A673 (cell line): ENCODE results near the gene INHBB.

Experiments
- CTCF ChIP-seq: fragments of 300-800, 200-600 bp; sonication (generic); conservative IDR thresholded peaks from 2 replicates; pipeline ENCODE4 v1.5.1; 2017; ENCODE audit warnings: low read depth, mild to moderate bottlenecking, antibody characterized with exemption, low read length, moderate library complexity, mixed read lengths
- EZH2 ChIP-seq: fragments of 200-600 bp; sonication (generic); IDR thresholded peaks from 2 replicates; pipeline ENCODE4 v1.6.1; 2017; ENCODE audit warnings: borderline replicate concordance, low read depth, mild to moderate bottlenecking, mixed read lengths, antibody characterized with exemption, low read length; ENCODE audit not compliant: poor library complexity, severe bottlenecking

GRCh38 chr2:120305296-120305695 is 40.6 kb upstream of the INHBB start:
- 0 out of 2 replicates have a peak, but pooled peaks have one; percentile 23 for TF ChIP-seq CTCF
- no peak for TF ChIP-seq EZH2
